GM23338 (cell line): ENCODE results near the gene ICE1. TPM values are rescaled to one million over a fixed set of nuclear protein-coding genes. Genes with fewer than 3 reads are reported as not detected.

Source experiments
- ATAC-seq: fragments of 200-7000 bp; cut with Tn5 transposase; 3 replicates; pipeline ENCODE4 v1.9.1; 2020
- DNase-seq: peaks from one replicate; pipeline ENCODE4 v3.0.0-alpha.2; 2015; ENCODE audit warnings: low spot score
- H2AFZ ChIP-seq: fragments of 200-600 bp; sonication (generic); 2 replicates; pipeline ENCODE4 v1.8.0; 2016; ENCODE audit warnings: antibody characterized with exemption, mild to moderate bottlenecking, moderate library complexity
- H3F3A ChIP-seq: fragments of 200-600 bp; sonication (generic); replicated peaks from 2 replicates; pipeline ENCODE4 v1.8.0; 2017; ENCODE audit warnings: antibody characterized with exemption, mixed run types, low read depth
- H3K27ac ChIP-seq: fragments of 200-600 bp; sonication (generic); 2 replicates; pipeline ENCODE4 v1.6.1; 2016; ENCODE audit warnings: low read depth
- H3K27me3 ChIP-seq: fragments of 200-600 bp; sonication (generic); 2 replicates; pipeline ENCODE4 v1.8.0; 2016; ENCODE audit warnings: mild to moderate bottlenecking, mixed run types, moderate library complexity; ENCODE audit not compliant: insufficient read depth
- H3K36me3 ChIP-seq: fragments of 200-600 bp; sonication (generic); 2 replicates; pipeline ENCODE4 v1.8.0; 2016; ENCODE audit warnings: mild to moderate bottlenecking; ENCODE audit not compliant: insufficient read depth
- H3K4me1 ChIP-seq: fragments of 200-600 bp; sonication (generic); 2 replicates; pipeline ENCODE4 v1.8.0; 2016; ENCODE audit warnings: mild to moderate bottlenecking, moderate library complexity; ENCODE audit not compliant: insufficient read depth
- H3K4me2 ChIP-seq: fragments of 200-600 bp; sonication (generic); 2 replicates; pipeline ENCODE4 v1.7.1; 2017; ENCODE audit warnings: mixed run types
- H3K4me3 ChIP-seq: fragments of 200-600 bp; sonication (generic); 2 replicates; pipeline ENCODE4 v1.6.1; 2016; ENCODE audit warnings: mixed run types
- H3K79me2 ChIP-seq: fragments of 200-600 bp; sonication (generic); replicated peaks from 2 replicates; pipeline ENCODE4 v1.8.0; 2017; ENCODE audit warnings: mild to moderate bottlenecking; ENCODE audit not compliant: insufficient read depth
- H3K9me2 ChIP-seq: fragments of 200-600 bp; sonication (generic); 2 replicates; pipeline ENCODE4 v1.8.0; 2017; ENCODE audit not compliant: insufficient read depth
- H4K20me1 ChIP-seq: fragments of 200-600 bp; sonication (generic); replicated peaks from 2 replicates; pipeline ENCODE4 v1.8.0; 2017; ENCODE audit warnings: mild to moderate bottlenecking; ENCODE audit not compliant: insufficient read depth
- H3K27ac Mint-ChIP-seq: 2 replicates; pipeline ENCODE4 v1.8.0; 2020; ENCODE audit warnings: inconsistent platforms, mild to moderate bottlenecking, moderate library complexity, mixed read lengths
- H3K27me3 Mint-ChIP-seq: 3 replicates; pipeline ENCODE4 v1.8.0; 2022; ENCODE audit warnings: low read depth, mild to moderate bottlenecking, moderate library complexity, mixed read lengths, inconsistent platforms; ENCODE audit not compliant: insufficient read depth, poor library complexity
- H3K36me3 Mint-ChIP-seq: 3 replicates; pipeline ENCODE4 v1.8.0; 2021; ENCODE audit warnings: low read depth, mild to moderate bottlenecking, inconsistent platforms, moderate library complexity, mixed read lengths
- H3K4me1 Mint-ChIP-seq: 3 replicates; pipeline ENCODE4 v1.8.0; 2020; ENCODE audit warnings: mild to moderate bottlenecking, inconsistent platforms, mixed read lengths
- H3K4me3 Mint-ChIP-seq: 3 replicates; pipeline ENCODE4 v1.8.0; 2021; ENCODE audit warnings: moderate library complexity, mild to moderate bottlenecking, inconsistent platforms, mixed read lengths
- H3K9me3 Mint-ChIP-seq: 3 replicates; pipeline ENCODE4 v1.8.0; 2020; ENCODE audit warnings: moderate library complexity, mild to moderate bottlenecking, inconsistent platforms, mixed read lengths
- EZH2phosphoT487 ChIP-seq: fragments of 200-600 bp; sonication (generic); IDR thresholded peaks from one replicate; pipeline ENCODE4 v1.8.1; 2018; ENCODE audit warnings: antibody characterized with exemption; ENCODE audit not compliant: unreplicated experiment
- JUNB ChIP-seq: IDR thresholded peaks from one replicate; pipeline ENCODE4 v1.6.1; 2016; ENCODE audit warnings: antibody characterized with exemption; ENCODE audit not compliant: unreplicated experiment
- NANOG ChIP-seq: IDR thresholded peaks from 2 replicates; pipeline ENCODE4 v1.6.1; 2016; ENCODE audit warnings: antibody characterized with exemption, borderline replicate concordance
- POLR2AphosphoS5 ChIP-seq: IDR thresholded peaks from 2 replicates; pipeline ENCODE4 v1.6.1; 2016; ENCODE audit warnings: antibody characterized with exemption, low read depth
- STAT1 ChIP-seq: IDR thresholded peaks from one replicate; pipeline ENCODE4 v1.6.1; 2016; ENCODE audit warnings: antibody characterized with exemption; ENCODE audit not compliant: unreplicated experiment
- ZNF331 ChIP-seq: fragments of 250-450 bp; sonication (Bioruptor Pico); IDR thresholded peaks from 2 replicates; pipeline ENCODE4 v1.5.0; 2020; ENCODE audit warnings: low read depth, mild to moderate bottlenecking, moderate library complexity
- polyA plus RNA-seq: library from polyadenylated mRNA; unstranded; fragments of >200 nt; fragmentation: Nextera tagmentation; extraction: Ambion mirVana; gene quantifications from 2 replicates; pipeline ENCODE4 v1.2.1, GENCODE V29; 2016
- total RNA-seq: library from RNA; depleted of rRNA; stranded (reverse); fragments of >200 nt; shearing (Covaris generic); gene quantifications from 2 replicates; pipeline ENCODE4 v1.2.3, GENCODE V29; 2014
- TF ChIP-seq, protein P1 (sequence below), 2 experiments: fragments of 200-600 bp in 1 of 2; sonication (generic) in 1 of 2; conservative IDR thresholded peaks; 2 replicates each; pipeline versions ENCODE4 v1.5.1 to v1.6.1; 2016 to 2017; ENCODE audit warnings: antibody characterized with exemption in 2 of 2, low read depth in 2 of 2, mild to moderate bottlenecking in 2 of 2, moderate library complexity in 1 of 2
- TF ChIP-seq, protein P2 (sequence below): fragments of 250-450 bp; sonication (Bioruptor Pico); IDR thresholded peaks from 2 replicates; pipeline ENCODE4 v1.5.0; 2020; ENCODE audit warnings: mild to moderate bottlenecking, moderate library complexity

ICE1 gene
- total and polyA plus RNA-seq, 2 experiments from 2014 or later: 59.5 to 65.1 TPM

DNA sequence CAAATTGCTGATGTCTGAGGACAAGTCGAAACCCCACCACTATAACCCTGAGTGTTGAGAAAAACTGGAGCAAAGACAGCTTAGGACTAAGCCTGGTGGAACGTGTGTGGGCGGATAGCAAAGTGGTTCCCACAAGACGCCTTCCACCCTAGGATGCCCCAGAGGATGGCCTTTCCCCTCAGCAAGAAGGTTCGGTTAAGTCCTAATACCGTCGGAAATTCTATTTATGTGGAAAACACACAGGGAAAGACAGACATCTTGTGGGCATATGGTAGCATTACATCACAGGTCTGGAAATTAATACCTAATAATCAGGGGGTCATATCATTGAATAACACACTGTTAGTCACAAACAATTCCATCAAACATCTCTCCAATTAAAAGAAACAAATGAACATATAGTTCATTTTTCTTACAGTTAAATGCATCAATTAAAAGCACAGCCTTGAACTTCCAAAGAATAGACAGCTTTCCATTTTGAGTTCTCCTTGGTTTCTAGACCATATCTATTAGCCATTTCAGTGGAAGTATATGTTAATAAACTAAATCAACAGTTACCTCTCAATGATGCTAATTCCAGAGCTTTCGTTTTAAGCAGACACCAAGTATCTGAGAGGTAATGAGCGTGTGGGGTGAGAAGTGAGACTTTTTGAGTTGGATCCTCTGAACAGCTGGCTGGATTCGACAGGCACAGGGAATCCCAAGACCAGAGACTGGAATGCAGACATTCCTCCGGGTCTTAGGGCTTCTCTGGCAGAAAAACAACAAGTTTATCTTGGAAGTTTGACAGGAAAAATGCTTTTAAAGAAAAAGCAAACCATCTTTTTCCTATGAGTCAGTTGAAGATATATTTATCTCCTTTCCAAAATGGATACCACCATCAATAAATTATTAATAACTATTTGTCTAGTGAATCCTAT is 2.9 kb upstream of the ICE1 start:
- Mint-ChIP-seq H3K27ac (no peak overlapping the region), H3K36me3 (no peaks in the 10 kb centered on the region), H3K4me3 (no peak overlapping the region), H3K9me3 (peaks cover 3% of the 10 kb centered on the region; the same call in 1 of the 3 replicates), H3K4me1 (peaks cover 24% of the 10 kb centered on the region), H3K27me3 (peaks cover 17% of the 10 kb centered on the region)
- no peak overlapping the region for H3K4me2 ChIP-seq
- ATAC-seq: peak; percentile 2; the same call in 1 of the 3 replicates
- no peaks in the 10 kb centered on the region for H3K9me2 ChIP-seq
- H3K27ac ChIP-seq: no peak overlapping the region
- H3F3A ChIP-seq: peaks cover 5% of the 10 kb centered on the region; the same call in 1 of the 2 replicates
- H4K20me1 ChIP-seq: peaks cover 15% of the 10 kb centered on the region
- H3K36me3 ChIP-seq: no peaks in the 10 kb centered on the region
- H2AFZ ChIP-seq: no peak overlapping the region
- DNase-seq: peak; percentile 79
- H3K4me1 ChIP-seq: peaks cover 27% of the 10 kb centered on the region
- no peak overlapping the region for H3K4me3 ChIP-seq
- peaks cover 20% of the 10 kb centered on the region for H3K79me2 ChIP-seq
- H3K27me3 ChIP-seq: no peaks in the 10 kb centered on the region
- TF ChIP-seq STAT1: no peak
- TF ChIP-seq POLR2AphosphoS5: no peak
- TF ChIP-seq, protein P1, sequence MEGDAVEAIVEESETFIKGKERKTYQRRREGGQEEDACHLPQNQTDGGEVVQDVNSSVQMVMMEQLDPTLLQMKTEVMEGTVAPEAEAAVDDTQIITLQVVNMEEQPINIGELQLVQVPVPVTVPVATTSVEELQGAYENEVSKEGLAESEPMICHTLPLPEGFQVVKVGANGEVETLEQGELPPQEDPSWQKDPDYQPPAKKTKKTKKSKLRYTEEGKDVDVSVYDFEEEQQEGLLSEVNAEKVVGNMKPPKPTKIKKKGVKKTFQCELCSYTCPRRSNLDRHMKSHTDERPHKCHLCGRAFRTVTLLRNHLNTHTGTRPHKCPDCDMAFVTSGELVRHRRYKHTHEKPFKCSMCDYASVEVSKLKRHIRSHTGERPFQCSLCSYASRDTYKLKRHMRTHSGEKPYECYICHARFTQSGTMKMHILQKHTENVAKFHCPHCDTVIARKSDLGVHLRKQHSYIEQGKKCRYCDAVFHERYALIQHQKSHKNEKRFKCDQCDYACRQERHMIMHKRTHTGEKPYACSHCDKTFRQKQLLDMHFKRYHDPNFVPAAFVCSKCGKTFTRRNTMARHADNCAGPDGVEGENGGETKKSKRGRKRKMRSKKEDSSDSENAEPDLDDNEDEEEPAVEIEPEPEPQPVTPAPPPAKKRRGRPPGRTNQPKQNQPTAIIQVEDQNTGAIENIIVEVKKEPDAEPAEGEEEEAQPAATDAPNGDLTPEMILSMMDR (conservative IDR thresholded peaks at IDR 0.05; ENCODE audit: low read depth in 2 of 2): peak; percentile 80 to 82
- TF ChIP-seq NANOG: no peak

DNA sequence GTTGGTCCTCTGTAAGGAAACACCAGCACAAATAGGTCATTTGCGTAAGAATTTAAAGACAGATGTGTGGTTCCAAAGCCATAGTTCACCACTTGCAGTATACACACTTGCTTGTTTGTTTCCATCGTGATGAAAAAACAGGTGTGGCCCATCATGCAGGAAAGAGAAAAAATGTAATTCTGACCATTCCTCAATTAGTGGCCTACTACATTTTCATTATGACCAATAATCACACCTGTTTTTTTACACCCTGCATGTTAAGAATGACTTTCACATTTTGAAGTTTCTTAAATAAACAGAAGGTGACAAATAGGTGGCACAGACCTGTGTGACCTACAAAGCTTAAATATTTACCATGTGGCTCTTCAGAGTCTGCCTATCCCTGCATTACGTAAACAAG is 2.2 kb upstream of the ICE1 start:
- Mint-ChIP-seq H3K4me3 (no peak overlapping the region), H3K27ac (no peak overlapping the region), H3K36me3 (no peaks in the 10 kb centered on the region), H3K4me1 (peaks cover 24% of the 10 kb centered on the region), H3K9me3 (peaks cover 3% of the 10 kb centered on the region; the same call in 1 of the 3 replicates), H3K27me3 (peaks cover 17% of the 10 kb centered on the region)
- Histone ChIP-seq H3K9me2 (no peaks in the 10 kb centered on the region), H3K4me1 (peaks cover 29% of the 10 kb centered on the region), H4K20me1 (peaks cover 19% of the 10 kb centered on the region), H3K4me2 (0 out of 2 replicates have a peak overlapping the region, but pooled peaks have one; percentile 90), H3F3A (peaks cover 5% of the 10 kb centered on the region; the same call in 1 of the 2 replicates), H3K79me2 (peaks cover 27% of the 10 kb centered on the region), H2AFZ (peak overlapping the region; percentile 95; the same call in 1 of the 2 replicates), H3K4me3 (0 out of 2 replicates have a peak overlapping the region, but pooled peaks have one; percentile 95), H3K27ac (no peak overlapping the region; the same call in 1 of the 2 replicates), H3K36me3 (no peaks in the 10 kb centered on the region), H3K27me3 (no peaks in the 10 kb centered on the region)
- DNase-seq: no peak
- ATAC-seq: no peak
- TF ChIP-seq JUNB (no peak), ZNF331 (CRISPR knock-in tag) (no peak), EZH2phosphoT487 (no peak)
- TF ChIP-seq, protein P2, sequence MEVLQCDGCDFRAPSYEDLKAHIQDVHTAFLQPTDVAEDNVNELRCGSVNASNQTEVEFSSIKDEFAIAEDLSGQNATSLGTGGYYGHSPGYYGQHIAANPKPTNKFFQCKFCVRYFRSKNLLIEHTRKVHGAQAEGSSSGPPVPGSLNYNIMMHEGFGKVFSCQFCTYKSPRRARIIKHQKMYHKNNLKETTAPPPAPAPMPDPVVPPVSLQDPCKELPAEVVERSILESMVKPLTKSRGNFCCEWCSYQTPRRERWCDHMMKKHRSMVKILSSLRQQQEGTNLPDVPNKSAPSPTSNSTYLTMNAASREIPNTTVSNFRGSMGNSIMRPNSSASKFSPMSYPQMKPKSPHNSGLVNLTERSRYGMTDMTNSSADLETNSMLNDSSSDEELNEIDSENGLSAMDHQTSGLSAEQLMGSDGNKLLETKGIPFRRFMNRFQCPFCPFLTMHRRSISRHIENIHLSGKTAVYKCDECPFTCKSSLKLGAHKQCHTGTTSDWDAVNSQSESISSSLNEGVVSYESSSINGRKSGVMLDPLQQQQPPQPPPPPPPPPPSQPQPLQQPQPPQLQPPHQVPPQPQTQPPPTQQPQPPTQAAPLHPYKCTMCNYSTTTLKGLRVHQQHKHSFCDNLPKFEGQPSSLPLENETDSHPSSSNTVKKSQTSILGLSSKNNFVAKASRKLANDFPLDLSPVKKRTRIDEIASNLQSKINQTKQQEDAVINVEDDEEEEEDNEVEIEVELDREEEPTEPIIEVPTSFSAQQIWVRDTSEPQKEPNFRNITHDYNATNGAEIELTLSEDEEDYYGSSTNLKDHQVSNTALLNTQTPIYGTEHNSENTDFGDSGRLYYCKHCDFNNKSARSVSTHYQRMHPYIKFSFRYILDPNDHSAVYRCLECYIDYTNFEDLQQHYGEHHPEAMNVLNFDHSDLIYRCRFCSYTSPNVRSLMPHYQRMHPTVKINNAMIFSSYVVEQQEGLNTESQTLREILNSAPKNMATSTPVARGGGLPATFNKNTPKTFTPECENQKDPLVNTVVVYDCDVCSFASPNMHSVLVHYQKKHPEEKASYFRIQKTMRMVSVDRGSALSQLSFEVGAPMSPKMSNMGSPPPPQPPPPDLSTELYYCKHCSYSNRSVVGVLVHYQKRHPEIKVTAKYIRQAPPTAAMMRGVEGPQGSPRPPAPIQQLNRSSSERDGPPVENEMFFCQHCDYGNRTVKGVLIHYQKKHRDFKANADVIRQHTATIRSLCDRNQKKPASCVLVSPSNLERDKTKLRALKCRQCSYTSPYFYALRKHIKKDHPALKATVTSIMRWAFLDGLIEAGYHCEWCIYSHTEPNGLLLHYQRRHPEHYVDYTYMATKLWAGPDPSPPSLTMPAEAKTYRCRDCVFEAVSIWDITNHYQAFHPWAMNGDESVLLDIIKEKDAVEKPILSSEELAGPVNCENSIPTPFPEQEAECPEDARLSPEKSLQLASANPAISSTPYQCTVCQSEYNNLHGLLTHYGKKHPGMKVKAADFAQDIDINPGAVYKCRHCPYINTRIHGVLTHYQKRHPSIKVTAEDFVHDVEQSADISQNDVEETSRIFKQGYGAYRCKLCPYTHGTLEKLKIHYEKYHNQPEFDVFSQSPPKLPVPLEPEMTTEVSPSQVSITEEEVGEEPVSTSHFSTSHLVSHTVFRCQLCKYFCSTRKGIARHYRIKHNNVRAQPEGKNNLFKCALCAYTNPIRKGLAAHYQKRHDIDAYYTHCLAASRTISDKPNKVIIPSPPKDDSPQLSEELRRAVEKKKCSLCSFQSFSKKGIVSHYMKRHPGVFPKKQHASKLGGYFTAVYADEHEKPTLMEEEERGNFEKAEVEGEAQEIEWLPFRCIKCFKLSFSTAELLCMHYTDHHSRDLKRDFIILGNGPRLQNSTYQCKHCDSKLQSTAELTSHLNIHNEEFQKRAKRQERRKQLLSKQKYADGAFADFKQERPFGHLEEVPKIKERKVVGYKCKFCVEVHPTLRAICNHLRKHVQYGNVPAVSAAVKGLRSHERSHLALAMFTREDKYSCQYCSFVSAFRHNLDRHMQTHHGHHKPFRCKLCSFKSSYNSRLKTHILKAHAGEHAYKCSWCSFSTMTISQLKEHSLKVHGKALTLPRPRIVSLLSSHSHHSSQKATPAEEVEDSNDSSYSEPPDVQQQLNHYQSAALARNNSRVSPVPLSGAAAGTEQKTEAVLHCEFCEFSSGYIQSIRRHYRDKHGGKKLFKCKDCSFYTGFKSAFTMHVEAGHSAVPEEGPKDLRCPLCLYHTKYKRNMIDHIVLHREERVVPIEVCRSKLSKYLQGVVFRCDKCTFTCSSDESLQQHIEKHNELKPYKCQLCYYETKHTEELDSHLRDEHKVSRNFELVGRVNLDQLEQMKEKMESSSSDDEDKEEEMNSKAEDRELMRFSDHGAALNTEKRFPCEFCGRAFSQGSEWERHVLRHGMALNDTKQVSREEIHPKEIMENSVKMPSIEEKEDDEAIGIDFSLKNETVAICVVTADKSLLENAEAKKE (CRISPR knock-in tag): no peak
